GM18519 (cell line): ENCODE results near the gene PTPRN2.

Source experiments
- ATAC-seq: cut with Tn5 transposase; IDR thresholded peaks from one replicate; pipeline ENCODE4 v1.9.1; 2021; ENCODE audit warnings: mild to moderate bottlenecking, moderate library complexity; ENCODE audit not compliant: unreplicated experiment, low FRiP score

PTPRN2 gene

DNA sequence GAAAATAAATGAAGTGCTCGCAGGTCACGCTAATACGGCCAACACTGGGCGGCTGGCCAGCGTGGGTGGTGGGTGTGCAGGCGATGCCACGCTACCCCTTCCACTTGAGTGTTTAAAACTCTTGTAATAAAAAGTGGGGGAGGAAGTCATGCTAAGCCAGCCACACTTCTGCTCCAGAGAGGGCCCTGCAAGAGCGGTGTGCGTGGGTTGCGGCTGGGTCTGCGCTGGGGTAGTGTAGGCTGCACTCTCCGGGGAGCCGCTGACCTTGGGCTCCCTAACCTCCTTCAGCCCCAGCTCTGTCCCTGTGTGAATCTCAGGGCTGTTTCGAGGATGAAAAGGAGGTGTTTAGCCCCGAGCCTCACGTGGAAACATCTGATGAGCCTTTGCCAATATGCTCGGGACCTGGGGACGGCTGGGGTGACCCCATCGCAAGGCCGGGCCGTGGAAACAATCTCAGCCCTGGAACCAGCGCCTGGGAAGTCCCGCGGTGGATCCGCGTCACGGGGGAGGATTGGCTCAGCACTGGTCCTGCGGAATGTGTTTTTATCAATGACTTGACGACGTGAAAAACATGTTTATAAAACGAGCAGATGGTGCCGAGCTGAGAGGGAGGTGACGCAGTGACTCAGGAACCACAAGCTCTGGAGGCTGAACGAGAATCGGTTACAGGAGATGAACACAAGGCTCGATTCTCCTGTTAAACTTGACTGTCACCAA lies 972.4 kb downstream of the PTPRN2 start:
- no peak for ATAC-seq

DNA sequence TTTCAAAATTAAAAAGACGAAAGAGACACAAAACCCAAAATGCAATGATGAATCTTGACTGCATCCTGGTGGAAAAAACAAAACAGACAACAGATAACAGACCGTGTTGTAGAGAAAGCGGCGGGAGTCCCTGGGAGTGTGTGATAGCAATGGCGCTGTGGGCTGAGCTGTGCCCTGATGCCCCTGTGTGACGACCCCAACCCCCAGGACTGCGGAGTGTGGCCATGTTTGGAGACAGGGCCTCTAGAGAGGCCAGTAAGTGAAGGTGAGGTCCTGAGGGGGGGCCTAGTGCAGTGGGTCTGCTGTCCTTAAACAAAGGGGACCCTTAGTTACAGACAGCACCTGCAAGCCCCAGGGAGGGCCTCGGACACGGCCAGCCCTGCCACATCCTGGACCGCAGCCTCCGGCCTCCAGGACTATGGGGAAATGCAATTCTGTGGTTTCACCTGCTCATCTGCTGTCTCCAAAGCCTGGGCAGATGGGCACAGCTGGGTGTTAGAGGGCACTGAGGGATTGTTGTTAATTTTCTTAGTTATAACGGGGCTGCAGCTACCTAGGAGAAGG lies 973.1 kb downstream of the PTPRN2 start:
- no peak for ATAC-seq

DNA sequence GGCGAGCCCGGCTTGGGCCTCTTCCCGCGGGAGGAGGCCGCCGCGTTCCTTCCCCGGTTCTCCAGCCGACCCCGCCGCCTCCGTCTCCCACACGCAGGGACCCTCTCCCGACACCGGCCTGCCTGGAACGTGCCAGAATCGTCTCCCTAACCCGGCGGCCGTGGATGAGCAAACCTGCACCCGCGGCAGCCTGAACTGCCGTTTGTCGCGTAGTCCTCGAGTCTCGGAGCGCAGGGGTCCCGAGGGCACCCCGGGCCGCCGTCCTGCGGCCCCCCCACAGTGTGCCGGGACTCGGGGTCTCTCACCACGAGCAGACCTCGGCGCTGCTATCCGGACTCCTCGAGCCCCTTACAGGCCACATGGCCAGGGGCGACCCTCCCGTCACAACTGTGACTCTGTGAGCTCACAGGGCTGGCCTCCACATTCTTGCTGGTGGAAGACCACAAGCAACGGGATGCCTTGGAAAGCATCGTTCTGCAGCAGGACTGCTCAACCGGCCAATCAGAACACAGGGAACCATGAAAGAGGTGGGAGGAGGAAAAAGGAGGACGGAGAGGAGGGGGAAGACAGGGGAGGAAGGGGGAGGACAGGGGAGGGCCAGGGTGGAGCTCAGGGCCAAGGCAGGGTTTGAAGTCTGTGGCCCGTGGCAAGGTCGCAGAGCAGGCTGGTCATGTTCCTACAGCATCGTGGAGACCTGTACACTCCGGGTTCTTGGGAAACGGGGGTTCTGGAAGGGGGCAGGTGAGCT lies 973.9 kb downstream of the PTPRN2 start:
- no peak for ATAC-seq

DNA sequence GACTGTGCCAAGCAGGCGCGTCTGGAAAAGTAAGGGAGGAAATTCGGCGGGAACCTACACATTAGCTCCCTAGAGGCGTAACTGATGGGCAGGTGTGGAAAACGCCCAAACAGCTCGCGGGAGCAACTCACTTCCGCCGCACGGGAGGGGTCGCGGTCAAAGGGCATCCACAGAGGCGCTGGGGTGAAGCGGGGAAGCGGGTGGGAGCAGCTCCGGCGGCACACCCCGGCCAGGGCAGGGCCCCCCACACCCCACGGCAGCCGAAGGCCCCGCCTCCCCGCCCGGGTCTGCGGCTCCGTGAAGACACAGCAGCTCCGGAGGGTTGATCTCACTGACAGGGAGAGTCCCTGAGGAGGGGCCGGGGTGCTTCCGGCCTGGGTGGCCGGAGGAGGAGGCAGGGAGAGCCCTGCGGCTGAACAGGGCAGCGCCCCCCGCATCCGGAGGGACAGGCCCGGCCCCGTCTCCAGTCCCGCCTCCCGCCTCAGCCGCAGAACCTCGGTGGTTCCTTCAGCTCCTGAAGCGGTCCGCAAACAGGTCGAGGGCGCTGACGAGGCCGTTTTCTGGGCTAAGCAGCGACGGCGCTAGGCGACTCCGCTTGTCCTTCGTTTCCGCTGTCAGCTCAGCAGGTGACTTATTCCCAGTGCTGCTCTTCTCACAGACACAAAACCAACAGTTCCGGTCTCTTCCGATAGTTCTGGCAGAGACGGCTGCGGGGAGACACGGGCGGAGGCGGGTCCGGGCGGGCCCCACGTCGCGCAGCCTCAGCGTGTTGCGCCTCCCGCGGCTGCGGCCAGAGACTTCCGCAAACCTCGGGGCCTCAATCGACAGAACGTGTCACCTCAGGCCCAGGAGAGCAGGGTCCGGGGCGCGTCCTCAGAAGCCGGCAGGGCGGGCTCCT lies 974.7 kb downstream of the PTPRN2 start:
- peak; percentile 48 for ATAC-seq

DNA sequence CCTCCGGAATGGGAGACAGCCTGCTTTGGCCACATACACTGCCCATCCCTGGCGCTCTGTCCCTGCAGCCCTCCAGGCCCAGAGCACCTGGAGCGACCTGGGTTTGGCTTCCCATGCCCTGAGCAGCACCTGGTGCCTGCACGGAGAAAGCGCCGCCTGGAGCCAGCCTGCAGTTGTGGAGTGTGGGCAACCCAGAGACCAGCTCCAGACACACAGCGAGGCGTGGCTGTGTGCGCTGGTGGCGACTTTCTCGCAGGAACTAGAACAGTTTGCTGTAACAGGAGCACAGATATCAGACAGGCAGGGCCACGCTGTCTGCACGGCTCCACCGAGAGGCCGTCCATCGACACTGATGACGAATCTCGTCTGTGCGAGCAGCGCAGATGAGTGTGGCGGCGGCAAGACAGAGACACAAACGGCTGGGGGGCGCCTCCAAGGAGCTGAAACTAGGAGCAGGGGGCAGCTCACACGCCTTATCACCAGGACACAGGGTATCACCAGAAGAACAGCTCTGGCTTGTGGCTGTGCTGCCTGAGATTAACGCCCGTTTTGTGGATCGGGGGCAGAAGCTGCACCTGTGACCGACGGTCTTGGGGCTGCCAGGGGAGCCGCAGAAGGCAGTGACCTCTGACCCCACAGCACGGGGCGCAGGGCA lies 975.5 kb downstream of the PTPRN2 start:
- ATAC-seq = no peak

DNA sequence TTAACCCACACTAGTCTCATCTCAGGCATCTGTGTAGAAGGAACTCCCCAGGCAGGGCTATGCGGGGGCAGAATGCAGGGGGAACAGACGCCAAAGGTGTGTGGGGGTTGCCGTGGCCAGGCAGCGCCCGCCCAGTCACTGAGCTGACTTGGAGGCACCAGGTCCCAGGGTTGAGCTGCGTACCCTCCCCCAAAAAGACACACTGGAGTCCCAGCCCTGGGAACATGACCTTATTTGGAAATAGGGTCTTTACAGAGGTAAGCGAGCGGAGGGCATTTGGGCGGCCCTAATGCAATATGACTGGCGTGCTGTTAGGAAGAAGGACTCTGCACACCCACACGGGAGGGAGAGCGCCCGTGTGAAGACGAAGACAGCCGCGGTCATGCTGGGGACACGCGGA lies 976.3 kb downstream of the PTPRN2 start:
- ATAC-seq = no peak

DNA sequence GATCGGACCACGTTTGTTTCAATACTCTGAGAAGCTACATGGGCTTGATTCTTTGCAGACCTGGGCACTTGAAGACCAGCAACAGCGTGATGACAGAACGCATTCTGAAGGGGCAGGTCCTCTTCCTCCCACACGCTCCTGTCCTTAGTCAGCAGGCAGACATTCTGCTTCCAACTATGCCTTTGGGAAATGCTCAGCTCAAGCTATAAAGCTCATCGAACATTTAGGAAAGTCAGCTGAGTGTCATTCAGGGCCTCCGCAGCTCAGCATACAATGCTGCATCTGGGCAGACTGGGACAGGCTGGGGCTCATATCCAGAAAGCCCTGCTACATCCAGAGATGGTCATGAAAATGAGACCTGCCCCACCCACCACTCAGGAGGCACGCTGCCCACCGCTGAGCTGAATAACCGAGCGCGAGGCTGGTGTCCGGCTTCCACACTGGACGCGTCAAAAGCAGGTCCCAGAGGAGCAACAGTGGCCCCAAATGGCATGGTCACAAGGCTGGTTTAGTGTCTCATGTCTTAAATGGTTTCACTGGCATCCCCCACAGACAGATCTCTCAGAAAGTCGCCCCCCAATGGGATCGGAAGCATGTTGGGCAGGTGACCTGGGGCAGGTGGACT lies 976.8 kb downstream of the PTPRN2 start:
- ATAC-seq = no peak

DNA sequence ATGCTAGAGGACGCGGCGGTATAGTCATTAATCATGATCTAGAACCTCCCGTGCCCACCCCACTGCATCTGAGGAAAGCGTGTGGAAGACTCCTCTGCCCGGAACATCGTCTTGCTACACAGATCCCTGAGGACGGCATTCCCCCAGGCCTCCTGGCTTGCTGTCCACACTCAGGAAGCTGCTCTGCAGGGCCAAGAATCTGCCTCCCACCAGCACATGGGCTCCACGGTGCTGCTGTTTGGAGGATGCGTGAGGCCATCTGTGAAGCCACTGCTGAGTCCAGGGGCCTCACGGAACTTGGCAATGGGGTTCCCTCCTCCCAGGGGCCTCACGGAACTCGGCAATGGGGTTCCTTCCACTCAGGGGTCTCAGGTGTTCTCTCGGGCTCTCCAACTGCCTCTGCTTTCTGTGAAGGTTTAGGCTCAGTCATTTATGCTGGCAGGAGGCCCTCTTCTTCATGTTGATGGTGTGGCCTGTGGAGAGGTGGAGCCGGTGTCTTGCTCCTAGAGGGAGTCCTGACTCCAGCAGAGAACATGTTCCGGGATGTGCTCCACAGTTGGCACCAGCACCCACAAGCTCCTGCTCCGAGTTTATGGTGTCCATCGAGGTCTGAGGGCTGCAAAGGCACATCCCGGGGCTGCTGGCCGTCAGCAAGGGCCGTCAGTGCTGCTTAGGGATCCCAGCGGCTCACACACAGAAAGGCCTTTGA lies 977.5 kb downstream of the PTPRN2 start:
- ATAC-seq = no peak

DNA sequence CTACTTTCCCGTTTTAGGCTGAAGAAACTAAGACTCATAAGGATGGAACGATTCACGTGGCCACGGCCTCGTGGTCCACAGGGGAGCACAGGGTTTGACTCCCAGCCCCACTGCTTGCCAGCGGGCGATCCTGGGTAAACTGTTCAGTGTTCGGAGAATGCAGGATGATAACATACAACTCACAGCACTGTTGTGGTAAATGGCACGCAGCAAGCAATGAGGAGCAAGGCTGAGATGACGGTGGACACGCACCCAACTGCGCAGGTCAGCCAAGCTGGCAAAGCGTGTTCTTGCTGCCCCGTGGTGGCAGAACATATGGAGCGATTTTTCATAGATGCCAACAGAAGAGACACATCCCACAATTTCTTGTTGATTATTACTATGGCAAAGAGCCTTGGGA lies 978.1 kb downstream of the PTPRN2 start:
- ATAC-seq = no peak

DNA sequence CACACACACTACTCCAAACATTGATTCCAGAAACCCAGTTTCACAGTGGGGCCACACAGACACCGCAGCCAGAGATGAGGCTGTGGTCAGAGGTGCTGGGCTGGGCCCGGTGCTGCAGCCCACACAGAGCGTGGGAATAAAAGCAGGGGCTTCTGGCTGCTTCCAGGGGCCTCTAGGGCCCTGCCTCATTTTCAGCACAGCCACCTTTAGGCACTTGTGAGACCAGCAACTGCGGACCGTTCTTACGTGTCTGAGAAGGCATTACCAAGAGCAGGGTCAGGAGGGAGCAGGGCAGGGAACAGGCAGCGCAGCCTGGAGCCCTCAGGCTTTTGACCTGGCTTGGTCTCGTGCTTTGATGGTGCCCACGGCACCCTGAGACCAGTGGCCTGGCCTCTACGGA lies 980.4 kb downstream of the PTPRN2 start:
- ATAC-seq = no peak

DNA sequence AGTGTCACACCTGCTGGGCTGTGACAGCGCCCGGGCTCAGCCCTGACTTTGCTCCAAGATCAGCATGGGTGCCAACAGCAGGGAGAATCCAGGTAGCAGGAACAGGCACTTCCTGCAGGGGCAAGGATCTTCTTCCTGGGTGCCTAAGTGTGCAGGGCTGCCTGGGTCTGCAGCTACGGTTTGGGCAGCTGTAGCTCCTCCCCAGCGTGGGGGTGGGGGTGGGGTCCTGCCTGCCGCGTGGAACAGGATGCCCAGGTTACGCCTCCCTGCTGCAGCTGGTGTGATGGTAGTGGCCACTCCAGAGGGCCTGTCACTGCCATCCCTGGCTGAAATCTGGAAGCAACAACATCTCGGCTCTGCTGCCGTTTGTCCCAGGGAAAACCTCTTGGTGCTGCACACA lies 981.5 kb downstream of the PTPRN2 start:
- ATAC-seq = no peak

DNA sequence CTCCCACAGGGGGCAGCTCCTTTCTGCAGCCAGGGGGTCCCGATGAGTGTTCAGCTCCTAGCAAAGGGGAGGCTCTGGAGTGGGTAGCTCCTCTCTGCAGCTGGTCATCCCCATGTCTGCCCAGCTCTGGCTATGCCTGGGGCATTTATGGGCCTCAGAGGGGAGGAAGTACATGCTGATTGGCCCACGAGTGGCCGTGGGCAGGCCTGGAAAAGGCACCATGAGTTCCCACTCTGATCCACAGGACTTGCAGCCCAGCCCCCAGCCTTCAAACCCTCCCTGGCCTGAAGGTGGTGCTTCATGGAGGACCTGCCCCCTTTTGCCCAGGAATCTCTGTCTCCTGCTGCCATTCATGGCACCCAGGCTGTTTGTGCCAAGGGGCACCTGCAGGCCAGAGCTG lies 982.0 kb downstream of the PTPRN2 start:
- no peak for ATAC-seq

DNA sequence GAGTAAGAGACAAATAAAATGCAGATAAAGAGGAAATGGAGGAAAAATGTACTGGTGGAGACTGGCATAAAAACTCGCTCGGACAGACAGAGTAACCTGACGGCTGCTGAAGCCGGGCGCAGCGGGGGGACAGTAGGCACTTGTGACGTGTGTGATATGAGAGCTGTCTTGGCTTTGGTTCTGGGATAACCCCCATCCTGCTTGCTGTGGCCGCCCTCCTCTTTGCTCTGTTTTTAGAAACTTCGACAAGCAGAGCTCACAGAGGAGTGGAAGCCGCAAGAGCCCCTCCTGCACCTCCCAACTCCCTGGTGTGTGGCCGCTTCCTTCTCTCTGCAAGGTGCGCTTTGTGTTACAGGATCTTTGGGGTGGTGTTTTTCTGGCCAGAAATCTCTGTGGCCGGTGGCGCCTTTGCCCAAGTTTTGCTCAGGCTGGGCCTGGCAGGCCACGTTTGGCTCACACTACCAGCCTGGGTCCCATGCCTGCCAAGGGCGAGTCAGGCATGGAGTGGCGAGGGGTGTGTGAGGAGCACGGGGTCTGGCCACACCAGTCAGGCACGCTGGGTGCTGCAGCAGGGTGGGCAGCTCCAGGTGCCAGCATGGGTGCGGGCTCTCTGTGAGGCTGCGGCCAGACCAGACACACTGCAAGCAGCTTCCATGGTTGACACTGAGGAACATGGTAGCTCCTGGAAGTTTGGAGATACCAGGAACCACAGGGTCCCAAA lies 982.8 kb downstream of the PTPRN2 start:
- ATAC-seq = no peak

DNA sequence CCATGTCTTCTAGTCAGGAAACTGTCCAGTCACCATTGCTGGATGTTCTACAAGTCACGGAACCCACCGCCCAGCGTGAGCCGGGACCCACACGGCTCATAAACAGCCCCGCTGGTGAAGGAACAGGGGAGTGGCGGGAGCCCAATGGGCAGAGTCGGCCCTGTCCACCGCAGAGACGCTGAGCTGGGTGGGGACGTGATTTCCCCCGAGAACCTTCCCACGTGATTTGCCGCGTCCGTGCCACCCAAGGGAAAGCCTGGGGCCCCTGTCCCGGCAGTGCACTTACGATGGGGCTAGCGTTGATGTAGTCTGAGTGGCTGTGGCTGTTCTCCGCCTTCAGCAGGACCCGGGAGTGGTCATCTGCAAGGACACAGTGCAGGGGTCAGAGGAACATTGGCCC lies 983.9 kb downstream of the PTPRN2 start:
- ATAC-seq = no peak

DNA sequence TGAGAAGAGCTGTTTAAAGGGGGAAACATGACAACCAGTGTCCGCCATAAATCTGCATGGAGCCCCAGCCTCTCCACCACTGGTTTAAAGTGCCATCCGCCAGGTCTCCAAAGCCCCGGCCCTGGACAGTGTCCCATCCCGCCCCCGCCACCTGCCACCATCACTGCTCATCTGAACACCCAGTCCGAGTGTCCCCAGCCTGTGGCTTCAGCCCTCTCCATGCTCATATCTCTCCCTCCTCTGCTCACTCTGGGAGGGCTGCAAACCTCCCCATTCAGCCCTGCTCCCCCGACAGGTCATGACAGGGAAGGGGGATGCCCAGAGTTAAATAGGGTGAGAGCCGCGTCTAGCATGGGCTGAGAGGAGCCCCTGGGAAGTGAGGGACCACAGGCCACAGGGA lies 984.6 kb downstream of the PTPRN2 start:
- no peak for ATAC-seq

DNA sequence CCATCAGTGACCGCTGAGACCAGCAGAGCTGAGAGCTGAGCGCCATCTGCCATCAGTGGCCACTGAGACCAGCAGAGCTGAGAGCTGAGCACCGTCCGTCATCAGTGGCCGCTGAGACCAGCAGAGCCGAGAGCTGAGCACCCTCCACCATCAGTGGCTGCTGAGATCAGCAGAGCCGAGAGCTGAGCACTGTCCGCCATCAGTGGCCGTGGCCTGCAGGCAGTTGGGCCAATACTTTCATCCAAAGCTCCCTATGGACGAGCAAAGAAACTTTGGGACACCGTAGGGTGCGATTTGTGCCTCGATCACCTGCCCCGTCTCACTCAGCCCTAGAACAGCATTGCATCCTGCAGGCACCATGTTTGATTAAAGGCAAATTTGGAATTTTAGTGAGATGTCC lies 985.0 kb downstream of the PTPRN2 start:
- ATAC-seq = no peak

DNA sequence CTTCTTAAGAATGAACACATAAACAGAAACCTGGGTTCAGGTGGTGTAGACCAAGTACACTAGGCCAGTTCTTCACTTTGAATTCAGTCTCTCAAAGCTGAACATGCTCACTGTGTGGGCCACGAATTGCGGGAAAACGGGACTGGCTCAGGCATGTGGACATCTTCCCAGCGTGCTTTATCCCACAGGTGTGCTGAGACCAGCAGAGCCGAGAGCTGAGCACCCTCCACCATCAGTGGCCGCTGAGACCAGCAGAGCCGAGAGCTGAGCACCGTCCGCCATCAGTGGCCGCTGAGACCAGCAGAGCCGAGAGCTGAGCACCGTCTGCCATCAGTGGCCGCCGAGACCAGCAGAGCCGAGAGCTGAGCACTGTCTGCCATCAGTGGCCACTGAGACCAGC lies 985.5 kb downstream of the PTPRN2 start:
- no peak for ATAC-seq

DNA sequence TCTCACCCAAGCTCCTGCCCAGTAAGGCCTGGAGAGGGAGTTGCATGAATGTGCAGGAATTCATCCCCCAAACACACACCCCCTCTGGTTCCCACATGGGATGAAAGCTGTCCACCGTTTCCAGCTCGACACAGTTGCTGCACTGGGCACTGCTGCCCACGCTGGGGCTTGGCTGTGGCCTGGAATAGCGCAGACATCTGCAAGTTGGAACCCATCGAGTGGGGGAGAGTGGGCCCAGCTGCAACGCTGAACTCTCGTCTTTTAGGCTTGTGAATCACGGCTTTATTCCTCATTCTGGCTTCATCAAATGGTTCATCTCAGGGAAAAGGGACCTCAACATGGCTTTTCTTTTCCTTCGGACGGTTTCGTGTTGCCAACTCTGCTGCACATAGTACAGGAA lies 986.1 kb downstream of the PTPRN2 start:
- no peak for ATAC-seq

DNA sequence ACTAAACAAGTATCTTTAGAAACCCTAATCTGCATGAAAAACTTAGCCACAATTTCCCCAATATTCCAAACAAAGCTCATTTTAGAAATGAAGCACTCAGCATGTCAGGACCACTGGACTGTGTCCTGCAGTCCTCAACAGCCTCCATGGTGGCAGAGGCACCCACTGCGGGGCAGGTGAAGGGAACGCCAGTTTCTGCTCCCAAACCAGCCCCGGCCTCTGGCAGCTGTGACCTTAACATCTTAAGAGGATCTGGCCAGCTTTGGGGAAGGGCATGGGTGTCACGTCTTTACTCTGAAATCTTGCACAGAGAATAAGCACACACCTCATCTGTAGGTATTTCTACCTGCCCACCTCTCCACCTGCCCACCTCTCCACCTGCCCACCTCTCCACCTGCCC lies 988.1 kb downstream of the PTPRN2 start:
- ATAC-seq = no peak
